Spleen (tissue), 11 donors: ENCODE results near the gene USH2A. TPM values are rescaled to one million over a fixed set of nuclear protein-coding genes. Genes with fewer than 3 reads are reported as not detected.

Experiments
- DNase-seq: peaks from one replicate; pipeline ENCODE4 v3.0.0-alpha.2; 2020
- H3K27ac ChIP-seq, 8 donors: fragments of 200-600 bp; sonication (generic) in 7 of 8; 1 replicate in 4 of 8; 2 replicates in 4 of 8; pipeline versions ENCODE4 v1.5.0 to v1.8.0; 2016 to 2021; ENCODE audit warnings: inconsistent platforms in 4 of 8, mild to moderate bottlenecking in 4 of 8, moderate library complexity in 1 of 8
- H3K27me3 ChIP-seq, 7 donors: fragments of 200-600 bp; sonication (generic) in 6 of 7; replicated peaks in 1 of 7; 1 replicate in 4 of 7; 2 replicates in 3 of 7; pipeline versions ENCODE4 v1.5.0 to v1.8.0; 2016 to 2021; ENCODE audit warnings: inconsistent platforms in 3 of 7, mild to moderate bottlenecking in 1 of 7
- H3K36me3 ChIP-seq, 6 donors: fragments of 200-600 bp; sonication (generic) in 5 of 6; 1 replicate in 4 of 6; 2 replicates in 2 of 6; pipeline versions ENCODE4 v1.5.0 to v1.8.0; 2016 to 2021; ENCODE audit warnings: inconsistent platforms in 2 of 6
- H3K4me1 ChIP-seq, 6 donors: fragments of 200-600 bp; sonication (generic) in 5 of 6; 1 replicate in 3 of 6; 2 replicates in 3 of 6; pipeline versions ENCODE4 v1.5.0 to v1.8.0; 2016 to 2021; ENCODE audit warnings: inconsistent platforms in 3 of 6
- H3K4me3 ChIP-seq, 8 donors: fragments of 200-600 bp; sonication (generic) in 7 of 8; 1 replicate in 4 of 8; 2 replicates in 4 of 8; pipeline versions ENCODE4 v1.5.0 to v1.8.0; 2016 to 2021; ENCODE audit warnings: inconsistent platforms in 4 of 8, mild to moderate bottlenecking in 4 of 8, moderate library complexity in 2 of 8
- H3K9me3 ChIP-seq, 8 donors: fragments of 200-600 bp; sonication (generic) in 7 of 8; 1 replicate in 4 of 8; 2 replicates in 4 of 8; pipeline versions ENCODE4 v1.5.0 to v1.8.0; 2016 to 2021; ENCODE audit warnings: inconsistent platforms in 4 of 8
- CTCF ChIP-seq, 11 experiments: fragments of 200-600 bp in 7 of 11; fragments of 450-650 bp in 4 of 11; sonication (generic) in 4 of 11; IDR thresholded peaks in 8 of 11; conservative IDR thresholded peaks in 3 of 11; 1 replicate in 7 of 11; 2 replicates in 4 of 11; pipeline versions ENCODE4 v1.4.0 to v1.8.0; 2016 to 2021; ENCODE audit warnings: antibody characterized with exemption in 11 of 11, inconsistent platforms in 4 of 11, mild to moderate bottlenecking in 1 of 11
- POLR2A ChIP-seq, 3 donors: fragments of 450-650 bp; IDR thresholded peaks; one replicate each; pipeline ENCODE4 v1.5.1; 2017; ENCODE audit warnings: antibody characterized with exemption in 3 of 3, mild to moderate bottlenecking in 1 of 3
- POLR2AphosphoS5 ChIP-seq, 3 donors: sonication (generic); formaldehyde crosslinking; IDR thresholded peaks; one replicate each; pipeline ENCODE4 v1.5.1; 2017; ENCODE audit warnings: antibody characterized with exemption in 3 of 3
- WGBS, 5 donors: extraction: QIAGEN DNeasy Blood & Tissue Kit in 3 of 5; methylation state at CpG; one replicate each; pipeline versions ENCODE4 v1.1.5 to v1.1.7; 2013 to 2018; 5-methylcytosine and 5-hydroxymethylcytosine counted together
- intact Hi-C: fragments of 100-400 bp; cut with DNase I; formaldehyde crosslinking; loops from one replicate; pipeline ENCODE4 v1.15.0; 2023; ENCODE audit warnings: low total_unique reads
- polyA plus RNA-seq, 3 donors: library from polyadenylated mRNA; stranded (reverse); fragments of 200-250 nt; gene quantifications; one replicate each; pipeline ENCODE4 v1.2.1, GENCODE V29; 2013
- total RNA-seq, 7 donors: library from RNA; depleted of rRNA in 3 of 7; stranded (reverse); fragments of >200 nt in 3 of 7; fragmentation: NEBNext Ultra II Directional in 4 of 7; extraction: Animal tissue kit (Norgen Biotek cat#: 25700) in 4 of 7; gene quantifications; one replicate each; pipeline versions ENCODE4 v1.1.0 to v1.2.1, GENCODE V29; 2016 to 2021
- donor health status: healthy with polysubstance abuse.
- donor health status: DM: no; HTN: no; CAD: no; lungs with moderate emphysema.
- donor health status: DM: no; HTN: no; CAD: no.
- donor health status: Bipolar disorder and iron deficiency.
- donor health status: healthy.
- donor health status: DM: no; HTN: no; CAD: no.
- donor health status: DM: yes; HTN: yes; CAD: no.

USH2A gene
- total and polyA plus RNA-seq, 10 donors = under 0.01 TPM; not detected in 9

DNA sequence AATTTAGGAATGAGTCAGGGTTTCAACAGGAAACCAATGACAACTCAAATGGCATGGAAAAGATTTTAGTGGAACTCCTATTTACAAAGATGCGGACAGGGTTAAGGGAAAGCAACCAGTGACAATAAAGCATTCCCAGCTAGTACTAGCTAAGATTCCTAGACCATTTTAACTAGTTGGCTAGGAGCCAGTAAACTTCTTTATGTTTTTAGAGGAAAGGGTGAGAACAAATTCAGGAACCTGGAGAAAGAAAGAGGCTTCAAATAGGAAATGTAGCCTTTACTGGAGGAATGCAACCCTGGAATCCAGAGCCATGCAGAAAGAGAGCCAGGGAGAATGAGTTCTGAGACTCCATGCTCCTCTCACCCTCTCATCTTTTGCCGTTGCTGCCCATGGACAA lies 439.6 kb downstream of the USH2A start:
- no peak for DNase-seq
- TF ChIP-seq POLR2AphosphoS5 (IDR thresholded peaks at IDR 0.05) = no peak
- TF ChIP-seq CTCF (IDR thresholded peaks at IDR 0.05 in 8 of 11, conservative IDR thresholded peaks at IDR 0.05 in 3 of 11) = no peak
- no peak for TF ChIP-seq POLR2A (IDR thresholded peaks at IDR 0.05)
- Histone ChIP-seq H3K4me3 (no peak overlapping the region), H3K27ac (no peak overlapping the region), H3K36me3 (no peaks in the 10 kb centered on the region), H3K4me1 (no peaks in the 10 kb centered on the region), H3K9me3 (no peaks in the 10 kb centered on the region), H3K27me3 (no peaks in the 10 kb centered on the region)
- intact Hi-C loops = no loop called here
- WGBS, 5 donors = 55 to 73% (median 66%) methylated on average over 2 of the region's 2 CpGs

GRCh38 chr1:215971793-215972441 lies 451.3 kb downstream of the USH2A start:
- Histone ChIP-seq H3K36me3 (no peaks in the 10 kb centered on the region), H3K9me3 (no peaks in the 10 kb centered on the region), H3K27me3 (no peaks in the 10 kb centered on the region), H3K4me3 (no peak overlapping the region), H3K4me1 (no peaks in the 10 kb centered on the region), H3K27ac (no peak overlapping the region)
- no peak for DNase-seq
- intact Hi-C loops = no loop called here
- TF ChIP-seq POLR2AphosphoS5 (IDR thresholded peaks at IDR 0.05) = no peak
- TF ChIP-seq CTCF (IDR thresholded peaks at IDR 0.05 in 8 of 11, conservative IDR thresholded peaks at IDR 0.05 in 3 of 11) = no peak
- no peak for TF ChIP-seq POLR2A (IDR thresholded peaks at IDR 0.05)
- 73 to 85% (median 80%) methylated on average over 10 of the region's 10 CpGs for WGBS, 5 donors

GRCh38 chr1:215970406-215970805 lies 452.8 kb downstream of the USH2A start:
- Histone ChIP-seq H3K27ac (no peak overlapping the region), H3K4me3 (no peak overlapping the region), H3K36me3 (no peaks in the 10 kb centered on the region), H3K27me3 (no peaks in the 10 kb centered on the region), H3K9me3 (no peaks in the 10 kb centered on the region), H3K4me1 (no peaks in the 10 kb centered on the region)
- no peak for TF ChIP-seq POLR2A (IDR thresholded peaks at IDR 0.05)
- TF ChIP-seq POLR2AphosphoS5 (IDR thresholded peaks at IDR 0.05) = no peak
- TF ChIP-seq CTCF (IDR thresholded peaks at IDR 0.05 in 8 of 11, conservative IDR thresholded peaks at IDR 0.05 in 3 of 11) = no peak
- WGBS, 5 donors = 67 to 76% (median 75%) methylated on average over 6 of the region's 6 CpGs
- no peak for DNase-seq
- intact Hi-C loops = no loop called here

- Histone ChIP-seq H3K4me3 (no peak overlapping the region), H3K27ac (no peak overlapping the region), H3K27me3 (no peaks in the 10 kb centered on the region), H3K9me3 (no peaks in the 10 kb centered on the region), H3K4me1 (no peaks in the 10 kb centered on the region), H3K36me3 (no peaks in the 10 kb centered on the region)
- 87 to 93% (median 88%) methylated on average over 9 of the region's 9 CpGs for WGBS, 5 donors
- no peak for TF ChIP-seq POLR2AphosphoS5 (IDR thresholded peaks at IDR 0.05)
- TF ChIP-seq POLR2A (IDR thresholded peaks at IDR 0.05) = no peak
- TF ChIP-seq CTCF (IDR thresholded peaks at IDR 0.05 in 8 of 11, conservative IDR thresholded peaks at IDR 0.05 in 3 of 11) = no peak
- intact Hi-C loops = no loop called here
- no peak for DNase-seq
These were observed 459.6 kb downstream of the USH2A start for GRCh38 chr1:215963621-215964020.
